HG03460 (cell line): Measurements from ENCODE around the gene BORCS5.
"Not testable (repeated sequence)": the region's sequence is repeated elsewhere in the genome, so short reads cannot be mapped to it uniquely, and the experiment has no call there.

Source experiments
- ATAC-seq: cut with Tn5 transposase; IDR thresholded peaks from one replicate; pipeline ENCODE4 v1.9.1; 2021; ENCODE audit not compliant: unreplicated experiment

Gene BORCS5

GRCh38 chr12:12356896-12357718 is at the start of gene BORCS5:
Gene BORCS5 (plus strand): TSS chr12:12357078. CDS start chr12:12357452, 374 bp downstream.
- peak; percentile 88 for ATAC-seq

- ATAC-seq, result not testable (repeated sequence)
Measured at GRCh38 chr12:12310695-12311094, 46.2 kb upstream of the BORCS5 start.

- no peak for ATAC-seq
Measured at GRCh38 chr12:12315838-12316237, 41.0 kb upstream of the BORCS5 start.

- no peak for ATAC-seq
Measured at GRCh38 chr12:12319451-12320183, 37.3 kb upstream of the BORCS5 start.

GRCh38 chr12:12323118-12323517 is 33.8 kb upstream of the BORCS5 start:
- no peak for ATAC-seq

GRCh38 chr12:12323591-12323990 is 33.3 kb upstream of the BORCS5 start:
- ATAC-seq, result no peak

GRCh38 chr12:12326262-12326661 is 30.6 kb upstream of the BORCS5 start:
- no peak for ATAC-seq

- ATAC-seq, result no peak
Measured at GRCh38 chr12:12327802-12328201, 29.1 kb upstream of the BORCS5 start.

GRCh38 chr12:12331244-12331771 is 25.6 kb upstream of the BORCS5 start:
- no peak for ATAC-seq

GRCh38 chr12:12331896-12332295 is 25.0 kb upstream of the BORCS5 start:
- no peak for ATAC-seq

- no peak for ATAC-seq
Measured at GRCh38 chr12:12333407-12334366, 23.2 kb upstream of the BORCS5 start.

- ATAC-seq, result peak; percentile 68
Measured at GRCh38 chr12:12334367-12335040, 22.4 kb upstream of the BORCS5 start.

- no peak for ATAC-seq
Measured at GRCh38 chr12:12336049-12336411, 20.8 kb upstream of the BORCS5 start.

GRCh38 chr12:12336511-12336910 is 20.4 kb upstream of the BORCS5 start:
- ATAC-seq, result no peak

GRCh38 chr12:12338527-12339168 is 18.2 kb upstream of the BORCS5 start:
- ATAC-seq, result no peak

- ATAC-seq, result no peak
Measured at GRCh38 chr12:12349711-12350665, 6.9 kb upstream of the BORCS5 start, which contains the start of gene MANSC1. Gene MANSC1 (minus strand): TSS chr12:12350242. CDS start chr12:12343314, 6,928 bp downstream.

GRCh38 chr12:12350868-12351463 is 5.9 kb upstream of the BORCS5 start:
- ATAC-seq, result no peak
